Measurements from ENCODE around the gene NANS. TPM values are rescaled to one million over a fixed set of nuclear protein-coding genes. Genes with fewer than 3 reads are reported as not detected.
"Not testable (repeated sequence)": the region's sequence is repeated elsewhere in the genome, so short reads cannot be mapped to it uniquely, and the experiment has no call there.

The NANS gene
- total RNA-seq, 1 experiment from 2014 or later, result 60.4 TPM

DNA sequence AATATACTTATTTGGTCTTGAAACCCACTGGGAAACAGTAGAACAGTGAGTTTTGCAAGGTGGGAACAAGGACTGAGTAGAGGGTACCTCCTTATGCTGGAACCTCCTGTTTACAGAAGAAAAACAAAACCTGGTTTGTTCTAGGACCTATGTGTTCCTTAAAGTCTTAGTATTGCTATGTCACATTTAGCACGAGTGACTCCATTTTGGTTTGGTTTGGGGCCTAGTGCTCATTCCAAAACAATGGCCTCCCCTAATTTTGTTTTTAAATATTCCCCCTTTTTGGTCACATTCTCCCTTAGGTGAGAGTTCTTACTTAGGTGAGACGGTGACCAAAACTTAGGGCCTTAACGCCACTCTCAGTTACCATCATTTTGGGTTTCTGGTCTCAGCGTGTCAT, 6.2 kb upstream of the NANS start:
- Histone ChIP-seq H3K36me3 (no peaks in the 10 kb centered on the region), H3K27me3 (no peaks in the 10 kb centered on the region; the same call in 1 of the 2 replicates), H3K27ac (no peak overlapping the region), H3K4me3 (no peak overlapping the region), H3K9me3 (replicated peaks) (peaks cover 7% of the 10 kb centered on the region), H3K4me1 (no peaks in the 10 kb centered on the region)
- no peak for DNase-seq

DNA sequence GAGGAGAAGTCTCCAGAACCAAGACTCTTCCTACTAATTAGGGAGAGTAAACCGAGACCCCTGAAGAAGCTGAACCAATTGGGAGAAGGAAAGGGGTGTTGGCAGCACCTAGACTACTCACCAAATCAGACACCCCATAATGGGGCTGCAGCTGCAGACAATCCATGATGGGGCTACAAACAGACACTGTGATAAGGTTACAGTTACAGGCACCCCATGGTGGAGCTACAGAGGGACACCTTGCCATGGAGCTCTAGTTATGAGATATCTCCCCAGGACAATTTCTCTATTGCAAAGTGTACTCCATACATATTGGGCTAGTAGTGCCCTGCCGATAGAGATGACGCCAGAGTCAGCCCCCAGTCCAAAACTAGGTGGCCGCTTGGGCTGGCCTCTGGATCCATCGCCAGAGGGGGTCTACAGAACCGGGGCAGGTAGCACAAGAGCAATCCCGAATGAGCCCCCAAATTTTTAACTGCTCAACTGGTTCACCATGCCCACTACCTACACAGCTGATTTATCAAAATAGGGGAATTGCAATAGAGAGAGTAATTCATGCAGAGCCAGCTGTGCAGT, 2.1 kb upstream of the NANS start:
- DNase-seq, result no peak
- Histone ChIP-seq H3K27ac (no peak overlapping the region), H3K4me3 (no peak overlapping the region), H3K9me3 (replicated peaks) (no peaks in the 10 kb centered on the region; the same call in 1 of the 2 replicates), H3K36me3 (no peaks in the 10 kb centered on the region), H3K27me3 (no peaks in the 10 kb centered on the region; the same call in 1 of the 2 replicates), H3K4me1 (no peaks in the 10 kb centered on the region)

DNA sequence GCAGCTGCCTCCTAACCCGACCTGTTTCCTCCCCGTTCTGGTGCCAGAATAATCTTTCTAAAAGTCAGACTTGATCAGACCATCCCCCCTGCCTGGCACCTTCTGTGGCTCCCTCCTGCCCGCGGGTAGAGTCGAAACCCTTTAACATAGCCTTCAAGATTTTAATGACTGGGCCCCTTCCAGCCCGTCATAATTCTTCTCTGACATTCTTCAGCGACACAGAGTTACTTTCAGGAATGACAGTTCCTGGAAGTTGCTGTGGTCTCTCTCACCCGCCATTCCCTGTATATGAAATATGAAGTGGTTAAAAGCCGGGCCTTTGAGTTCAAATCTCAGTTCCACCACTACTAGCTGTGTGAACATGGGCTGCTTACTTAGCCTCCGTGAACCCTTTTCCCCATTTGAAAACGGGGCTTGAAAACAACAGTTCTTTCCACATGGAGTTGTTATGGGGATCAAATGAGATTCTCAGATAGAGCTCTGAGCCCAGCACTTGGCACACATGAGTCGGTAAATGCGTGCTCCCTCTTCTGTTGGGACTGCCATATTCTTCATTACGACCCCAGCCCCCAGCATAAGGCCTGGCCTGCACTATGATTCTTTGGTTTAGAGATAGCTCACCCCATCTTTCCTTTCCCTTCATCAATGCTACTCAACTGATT, 737 bp downstream of the NANS start:
- peak; percentile 18 to 44 for DNase-seq
- Histone ChIP-seq H3K4me3 (peak overlapping the region; percentile 94), H3K4me1 (no peaks in the 10 kb centered on the region), H3K27ac (peak overlapping the region; percentile 75), H3K27me3 (no peaks in the 10 kb centered on the region), H3K9me3 (replicated peaks) (no peaks in the 10 kb centered on the region; the same call in 1 of the 2 replicates), H3K36me3 (peaks cover 8% of the 10 kb centered on the region; the same call in 1 of the 2 replicates)

DNA sequence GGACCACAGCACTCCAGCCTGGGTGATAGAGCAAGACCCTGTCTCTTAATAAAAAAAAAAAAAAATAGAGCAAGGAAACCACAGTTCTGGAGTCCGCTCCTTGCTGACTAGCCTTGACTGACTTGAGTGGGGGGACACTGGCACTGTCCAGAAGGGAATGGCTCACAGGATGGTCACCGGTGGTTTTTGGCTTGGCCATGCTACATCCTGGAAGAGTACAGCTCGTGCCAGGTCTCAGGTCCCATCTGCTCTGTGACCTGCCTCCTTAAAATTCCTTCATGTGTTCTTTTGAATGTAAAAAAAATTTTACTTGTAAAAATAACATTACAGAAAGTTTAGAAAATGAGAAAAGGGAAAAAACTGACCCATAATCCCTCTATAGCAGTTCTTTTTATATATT, 5.6 kb downstream of the NANS start:
- no peaks in the 10 kb centered on the region for H3K9me3 ChIP-seq (replicated peaks)
- H3K27me3 ChIP-seq, result no peaks in the 10 kb centered on the region
- no peak overlapping the region for H3K4me3 ChIP-seq
- H3K4me1 ChIP-seq, result no peaks in the 10 kb centered on the region
- DNase-seq, result no peak
- H3K36me3 ChIP-seq, result peaks cover 24% of the 10 kb centered on the region
- no peak overlapping the region for H3K27ac ChIP-seq

DNA sequence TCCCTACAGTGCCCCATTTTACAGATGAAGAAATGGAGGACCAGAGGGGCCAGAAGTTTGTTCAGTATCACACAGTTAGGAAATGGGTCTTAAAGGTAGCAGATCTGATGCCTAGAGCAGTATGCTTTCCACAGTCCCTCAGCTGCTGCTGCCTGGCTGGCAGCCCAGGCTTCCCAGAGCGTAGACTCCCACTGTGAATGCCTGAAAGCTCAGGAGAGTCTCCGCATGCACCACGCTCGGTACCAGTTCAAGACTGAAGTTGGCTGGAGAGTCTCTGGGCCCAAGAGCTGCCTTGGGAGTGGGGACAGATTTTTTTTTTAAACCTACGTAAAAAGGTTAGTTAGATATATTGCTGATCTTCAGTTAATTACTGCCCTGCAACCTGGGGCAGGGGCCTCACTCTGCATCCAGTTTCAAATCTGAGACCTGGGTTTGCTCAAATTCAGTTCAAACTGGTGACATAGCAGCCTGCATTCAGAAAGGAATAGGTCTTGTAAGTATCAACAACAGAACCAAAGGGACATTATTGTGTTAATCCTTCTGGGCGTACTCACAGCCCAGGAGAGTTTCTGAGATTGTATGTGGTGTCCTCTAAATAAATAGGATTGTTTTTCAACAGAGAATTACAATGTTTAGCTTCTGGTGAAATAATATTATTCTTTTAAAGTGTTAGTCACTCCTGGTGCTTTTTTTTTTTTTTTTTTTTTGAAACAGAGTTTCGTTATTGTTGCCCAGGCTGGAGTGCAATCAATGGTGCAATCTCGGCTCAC, 8.3 kb downstream of the NANS start:
- DNase-seq, result no peak
- no peaks in the 10 kb centered on the region for H3K4me1 ChIP-seq
- no peaks in the 10 kb centered on the region for H3K9me3 ChIP-seq (replicated peaks)
- H3K4me3 ChIP-seq, result no peak overlapping the region
- no peak overlapping the region for H3K27ac ChIP-seq
- peaks cover 31% of the 10 kb centered on the region for H3K36me3 ChIP-seq
- no peaks in the 10 kb centered on the region for H3K27me3 ChIP-seq

DNA sequence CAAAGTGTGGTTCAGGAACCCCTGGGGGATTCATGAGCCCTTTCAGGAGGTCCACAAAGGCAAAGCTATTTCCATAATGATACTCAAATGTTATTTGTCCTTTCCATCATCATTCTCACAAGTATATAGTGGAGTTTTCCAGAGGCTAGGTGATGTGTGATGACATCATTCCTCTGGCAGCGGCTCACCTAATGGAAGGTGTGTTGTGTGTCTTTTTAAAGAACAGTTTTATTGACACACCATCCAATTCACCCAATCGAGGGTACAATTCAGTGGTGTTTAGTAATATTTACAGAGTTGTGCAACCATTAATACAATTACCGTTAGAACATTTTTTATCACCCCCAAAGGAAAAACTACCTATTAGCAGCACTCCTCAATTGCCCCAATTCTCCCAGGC, 9.7 kb downstream of the NANS start:
- Histone ChIP-seq H3K36me3 (peaks cover 23% of the 10 kb centered on the region), H3K4me1 (no peaks in the 10 kb centered on the region)
- DNase-seq, result no peak

DNA sequence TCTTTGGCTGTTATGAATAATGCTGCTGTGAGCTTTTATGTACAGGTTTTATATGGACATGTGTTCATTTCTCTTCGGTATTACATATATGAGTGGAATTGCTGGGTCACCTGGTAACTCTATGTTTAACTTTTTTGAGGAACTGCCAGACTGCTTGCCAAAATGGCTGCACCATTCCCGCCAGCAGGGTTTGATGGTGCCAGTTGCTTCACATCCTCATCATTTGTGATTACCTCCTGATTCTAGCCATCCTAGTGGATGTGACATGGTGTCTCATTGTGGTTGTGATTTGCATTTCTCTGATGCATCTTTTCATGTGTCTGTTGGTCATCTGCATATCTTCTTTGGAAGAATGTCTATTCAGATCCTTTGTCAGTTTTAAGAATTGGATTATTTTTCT, 10.7 kb downstream of the NANS start:
- Histone ChIP-seq H3K9me3 (replicated peaks) (no peaks in the 10 kb centered on the region), H3K4me1 (no peaks in the 10 kb centered on the region), H3K36me3 (peaks cover 23% of the 10 kb centered on the region), H3K27ac (no peak overlapping the region), H3K27me3 (no peaks in the 10 kb centered on the region), H3K4me3 (no peak overlapping the region)
- DNase-seq, result no peak

More for the DNA sequence above, 9.7 kb downstream of the NANS start:
- Histone ChIP-seq H3K4me3 (no peak overlapping the region), H3K9me3 (replicated peaks) (no peaks in the 10 kb centered on the region), H3K27me3 (no peaks in the 10 kb centered on the region), H3K27ac (no peak overlapping the region)

DNA sequence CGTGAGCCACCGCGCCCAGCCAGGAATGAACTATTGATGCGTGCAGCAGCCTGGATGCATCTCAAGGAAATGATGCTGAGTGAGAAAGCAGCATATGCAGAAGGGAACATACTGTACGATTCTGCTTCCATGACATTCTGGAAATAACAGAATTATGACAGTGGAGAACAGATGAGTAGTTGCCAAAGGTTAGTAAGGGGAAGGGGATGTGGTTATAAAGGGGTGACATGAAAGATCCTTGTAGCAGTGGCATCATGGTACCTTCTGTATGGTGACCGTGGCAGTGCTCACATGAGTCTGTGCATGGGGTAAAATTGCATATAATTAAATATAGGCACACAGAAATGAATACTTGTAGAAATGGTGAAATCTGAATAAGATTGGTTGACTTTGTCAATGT, 13.0 kb downstream of the NANS start:
- Histone ChIP-seq H3K27ac (no peak overlapping the region), H3K27me3 (no peaks in the 10 kb centered on the region), H3K4me3 (no peak overlapping the region), H3K9me3 (replicated peaks) (no peaks in the 10 kb centered on the region), H3K36me3 (peaks cover 19% of the 10 kb centered on the region), H3K4me1 (no peaks in the 10 kb centered on the region)
- no peak for DNase-seq

DNA sequence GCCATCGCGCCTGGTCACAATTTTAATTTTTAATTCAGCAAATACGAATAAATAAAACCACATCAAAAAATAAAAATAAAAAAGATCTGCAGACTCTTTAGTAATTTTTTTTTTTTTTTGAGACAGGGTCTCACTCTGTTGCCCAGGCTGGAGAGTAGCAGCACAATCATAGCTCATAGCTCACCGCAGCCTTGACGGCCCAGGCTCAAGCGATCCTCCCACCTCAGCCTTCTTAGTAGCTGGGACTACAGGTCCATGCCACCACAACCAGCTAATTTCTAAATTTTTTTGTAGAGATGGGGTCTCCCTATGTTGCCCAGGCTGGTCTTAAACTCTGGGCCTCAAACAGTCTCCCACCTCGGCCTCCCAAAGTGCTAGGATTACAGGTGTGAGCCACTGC, 14.2 kb downstream of the NANS start:
- H3K27me3 ChIP-seq, result no peaks in the 10 kb centered on the region
- no peaks in the 10 kb centered on the region for H3K9me3 ChIP-seq (replicated peaks)
- no peaks in the 10 kb centered on the region for H3K4me1 ChIP-seq
- peaks cover 19% of the 10 kb centered on the region for H3K36me3 ChIP-seq
- H3K4me3 ChIP-seq, result no peak overlapping the region
- H3K27ac ChIP-seq, result no peak overlapping the region
- no peak for DNase-seq

DNA sequence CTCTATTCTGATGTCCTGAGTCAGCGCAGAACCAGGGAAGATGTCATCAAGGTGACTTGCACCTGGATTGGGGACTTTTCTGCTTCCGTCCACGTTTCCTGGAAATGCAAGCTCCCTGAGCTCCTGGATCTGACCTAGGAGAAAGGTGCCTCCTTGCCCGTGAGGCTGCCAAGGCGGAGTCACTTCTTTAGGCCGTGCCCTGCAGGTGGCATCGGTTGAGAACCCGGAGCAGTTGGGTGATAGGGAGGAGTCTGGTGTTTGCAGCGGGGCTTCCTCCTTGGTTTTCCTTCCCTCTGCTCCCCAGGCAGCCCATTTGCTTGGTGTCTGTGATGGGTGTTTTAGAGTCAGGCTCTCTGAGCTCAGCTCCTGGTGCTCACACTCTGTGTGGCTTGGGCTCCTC, 15.2 kb downstream of the NANS start:
- Histone ChIP-seq H3K4me1 (no peaks in the 10 kb centered on the region), H3K27me3 (no peaks in the 10 kb centered on the region), H3K9me3 (replicated peaks) (no peaks in the 10 kb centered on the region), H3K4me3 (no peak overlapping the region), H3K36me3 (peaks cover 13% of the 10 kb centered on the region), H3K27ac (no peak overlapping the region)
- no peak for DNase-seq

DNA sequence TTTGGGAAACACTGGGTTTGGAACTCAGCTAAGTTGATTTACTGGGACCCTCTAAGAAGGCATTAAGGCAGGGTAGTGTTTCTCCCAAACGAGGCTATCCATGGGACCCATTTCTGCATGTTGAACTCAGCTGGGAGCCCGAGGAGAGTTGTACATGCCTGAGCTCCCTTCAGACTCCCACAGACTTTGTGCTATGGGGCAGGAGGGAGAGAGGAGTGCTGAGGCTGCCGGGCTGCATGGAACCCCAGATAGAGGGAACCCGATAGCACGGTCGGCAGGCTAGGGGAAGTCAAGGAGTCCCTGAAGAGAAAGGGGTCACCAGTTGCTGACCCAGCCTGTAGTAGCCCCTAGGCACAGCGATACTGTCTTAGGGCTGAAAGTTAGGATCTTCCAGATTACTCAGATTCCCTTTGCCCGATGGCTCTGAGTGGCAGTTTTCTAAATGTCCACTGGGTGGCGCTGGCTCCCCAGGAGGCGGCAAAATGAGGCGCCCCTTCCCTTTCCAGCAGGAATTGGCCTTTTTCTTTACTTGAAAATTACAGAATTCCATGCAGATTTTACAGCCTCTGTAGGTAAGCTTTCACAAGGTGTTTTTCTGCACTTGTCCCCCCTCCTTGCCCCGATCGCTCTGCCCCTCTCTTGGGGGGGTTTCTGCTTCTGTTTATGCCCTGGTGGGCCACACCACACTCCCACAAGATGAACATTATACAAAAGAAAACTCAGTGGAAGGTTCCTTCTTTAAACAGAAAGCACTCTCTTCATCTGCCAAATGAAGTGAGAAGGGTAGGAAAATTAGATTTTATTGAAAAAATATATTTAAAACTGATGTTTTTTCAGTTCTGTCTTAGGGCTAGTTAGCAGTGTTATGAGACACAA, 17.8 kb downstream of the NANS start:
- Histone ChIP-seq H3K4me1 (no peaks in the 10 kb centered on the region), H3K36me3 (peaks cover 4% of the 10 kb centered on the region; the same call in 1 of the 2 replicates), H3K27me3 (no peaks in the 10 kb centered on the region), H3K9me3 (replicated peaks) (no peaks in the 10 kb centered on the region), H3K4me3 (no peak overlapping the region), H3K27ac (no peak overlapping the region)
- DNase-seq, result peak; percentile 56 to 82

DNA sequence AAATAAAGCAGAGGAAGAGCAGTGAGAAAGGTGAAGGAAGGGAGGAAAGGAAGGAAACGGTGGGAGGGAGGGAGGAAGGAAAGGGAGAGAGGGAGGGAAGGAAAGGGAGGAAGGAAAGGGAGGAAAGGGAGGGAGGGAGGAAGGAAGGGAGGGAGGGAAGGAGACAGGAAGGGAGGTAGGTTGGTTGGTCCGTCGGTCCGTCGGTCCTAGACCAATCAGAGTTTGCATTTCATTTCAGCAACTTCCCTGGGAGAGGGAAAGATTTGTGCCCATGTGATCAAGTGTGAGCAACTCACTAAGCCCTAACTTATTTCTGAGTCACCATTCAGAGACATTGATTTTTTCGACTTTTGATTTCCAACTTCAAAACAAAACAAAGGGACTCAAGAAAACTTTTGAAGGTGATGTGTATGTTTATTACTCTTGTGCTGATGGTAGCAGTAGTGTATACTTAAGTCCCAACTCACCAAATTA, 18.8 kb downstream of the NANS start:
- H3K36me3 ChIP-seq, result peaks cover 8% of the 10 kb centered on the region
- no peaks in the 10 kb centered on the region for H3K27me3 ChIP-seq
- no peaks in the 10 kb centered on the region for H3K9me3 ChIP-seq (replicated peaks)
- DNase-seq, result peak in 1 of 2 experiments; percentile 17
- H3K27ac ChIP-seq, result no peak overlapping the region
- no peak overlapping the region for H3K4me3 ChIP-seq
- no peaks in the 10 kb centered on the region for H3K4me1 ChIP-seq

DNA sequence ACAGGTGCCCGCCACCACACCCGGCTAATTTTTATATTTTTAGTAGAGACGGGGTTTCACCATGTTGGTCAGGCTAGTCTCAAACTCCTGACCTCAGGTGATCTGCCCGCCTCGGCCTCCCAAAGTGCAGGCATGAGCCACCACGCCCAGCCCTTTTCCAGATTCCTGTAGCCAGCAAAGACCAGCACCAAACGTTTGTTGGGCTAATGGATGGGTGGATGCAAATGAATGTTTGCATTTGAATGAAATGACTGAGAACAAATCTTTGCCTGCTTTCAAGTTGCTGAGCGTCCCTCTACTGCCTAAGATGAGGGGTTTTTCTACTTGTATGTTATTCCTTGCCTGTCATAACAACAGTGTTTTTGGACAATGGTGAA, 20.0 kb downstream of the NANS start:
- not testable (repeated sequence) for H3K4me3 ChIP-seq, H3K27me3 ChIP-seq

DNA sequence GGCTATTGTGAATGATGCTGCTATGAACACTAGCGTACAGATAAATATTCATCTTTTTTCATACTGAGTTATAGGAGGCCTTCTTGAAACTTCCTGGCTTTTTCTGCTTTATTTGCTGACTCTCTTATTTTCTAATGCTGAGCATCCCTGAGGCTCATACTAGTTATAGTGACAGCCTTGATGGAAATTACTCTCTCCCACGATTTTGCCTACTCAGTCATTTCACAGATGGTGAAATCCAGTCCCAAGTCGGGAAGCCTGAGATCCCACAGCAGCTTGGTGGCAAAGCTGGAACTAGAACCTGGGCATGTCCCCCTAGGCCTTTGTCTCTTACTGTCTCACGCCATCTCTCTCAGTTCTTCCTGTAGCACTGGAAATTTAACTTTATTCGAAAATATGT, 22.4 kb downstream of the NANS start:
- Histone ChIP-seq H3K9me3 (replicated peaks) (no peaks in the 10 kb centered on the region), H3K4me3 (no peak overlapping the region), H3K36me3 (peaks cover 26% of the 10 kb centered on the region), H3K4me1 (no peaks in the 10 kb centered on the region), H3K27ac (no peak overlapping the region), H3K27me3 (no peaks in the 10 kb centered on the region)
- DNase-seq, result no peak

More for the DNA sequence above, 20.0 kb downstream of the NANS start:
- H3K9me3 ChIP-seq (replicated peaks); H3K4me1 ChIP-seq; H3K27ac ChIP-seq; DNase-seq: not testable (repeated sequence)
- H3K36me3 ChIP-seq, result peaks cover 15% of the 10 kb centered on the region

Measured in SJCRH30 (cell line).